K562 (cell line): ENCODE results near the gene AIFM3. TPM values are rescaled to one million over a fixed set of nuclear protein-coding genes. Genes with fewer than 3 reads are reported as not detected.
A peak's percentile ranks its signal among the peaks of the same experiment; 100 is the strongest.

ENCODE experiments used
- ATAC-seq: fragments of 200-7000 bp; cut with Tn5 transposase; 3 replicates; pipeline ENCODE4 v1.9.1; 2020; ENCODE audit warnings: moderate library complexity
- BruUV-seq: library from RNA; stranded (reverse); fragments of 400-500 nt; replicated peaks from 2 replicates; lab custom pipeline; 2021; lab: Mats Ljungman, UMichigan
- CTCF ChIA-PET: fragments of 300-600 bp; formaldehyde crosslinking; extraction: SDS; loops from one replicate; lab custom pipeline; 2021; ENCODE audit warnings: low intra/inter-chr PET ratio; lab: Yijun Ruan, JAX
- POLR2A ChIA-PET: fragments of 300-600, 350-650 bp; sonication (Branson Sonifier 250); formaldehyde crosslinking; extraction: SDS; loops from one replicate; lab custom pipeline; 2021; ENCODE audit warnings: antibody characterized with exemption, inconsistent platforms; lab: Yijun Ruan, JAX
- DNase-seq, 4 experiments: peaks; one replicate each; pipeline versions ENCODE4 v3.0.0 to v3.0.0-alpha.2; 2011 to 2018; ENCODE audit warnings: low spot score in 3 of 4, mixed read lengths in 3 of 4; ENCODE audit errors: extremely low read depth in 1 of 4
- FAIRE-seq: peaks from 2 replicates; lab custom pipeline; 2011; peaks lifted over from hg19 to GRCh38; lab: Jason Lieb, UNC
- H2AFZ ChIP-seq: 2 replicates; pipeline ENCODE4 v1.6.0; 2011; ENCODE audit warnings: low read depth, low read length, control low read depth, inconsistent platforms
- H3K27ac ChIP-seq: fragments of 200-600 bp; 3 replicates; pipeline ENCODE4 v1.8.0; 2011; ENCODE audit warnings: low read depth, mild to moderate bottlenecking, control low read depth, inconsistent platforms, low read length, moderate library complexity, mixed read lengths; ENCODE audit errors: extremely low read depth
- H3K27me3 ChIP-seq, 2 experiments: fragments of 300-600 bp in 1 of 2; 2 replicates in 1 of 2; 3 replicates in 1 of 2; pipeline versions ENCODE4 v1.6.0 to v1.8.0; 2011; ENCODE audit warnings: inconsistent platforms in 2 of 2, low read length in 2 of 2, mild to moderate bottlenecking in 1 of 2, mixed read lengths in 1 of 2, moderate library complexity in 1 of 2; ENCODE audit not compliant: control insufficient read depth in 2 of 2, insufficient read depth in 2 of 2
- H3K36me3 ChIP-seq: fragments of 300-600 bp; 3 replicates; pipeline ENCODE4 v1.8.0; 2011; ENCODE audit warnings: mild to moderate bottlenecking, low read length, inconsistent platforms; ENCODE audit not compliant: control insufficient read depth, insufficient read depth
- H3K4me1 ChIP-seq, 2 experiments: fragments of 200-600 bp in 1 of 2; replicated peaks in 1 of 2; 2 replicates in 1 of 2; 3 replicates in 1 of 2; pipeline versions ENCODE4 v1.5.1 to v1.8.0; 2011; ENCODE audit warnings: inconsistent platforms in 2 of 2, low read length in 2 of 2, mild to moderate bottlenecking in 1 of 2, mixed read lengths in 1 of 2, moderate library complexity in 1 of 2; ENCODE audit not compliant: control insufficient read depth in 2 of 2, insufficient read depth in 2 of 2
- H3K4me2 ChIP-seq: 2 replicates; pipeline ENCODE4 v1.6.1; 2011; ENCODE audit warnings: low read length, control low read depth, inconsistent platforms, mixed read lengths; ENCODE audit not compliant: insufficient read depth
- H3K4me3 ChIP-seq: fragments of 200-600 bp; sonication (generic), shearing (Covaris generic); 2 replicates; pipeline ENCODE4 v1.5.1; 2016; ENCODE audit warnings: control low read depth, inconsistent platforms
- H3K79me2 ChIP-seq: fragments of 200-600 bp; 3 replicates; pipeline ENCODE4 v1.8.0; 2011; ENCODE audit warnings: low read length, inconsistent platforms; ENCODE audit not compliant: control insufficient read depth, insufficient read depth
- H3K9ac ChIP-seq, 2 experiments: 2 replicates each; pipeline versions ENCODE4 v1.6.0 to v1.6.1; 2011; ENCODE audit warnings: low read depth in 2 of 2, low read length in 2 of 2, control low read depth in 1 of 2, inconsistent platforms in 1 of 2, mild to moderate bottlenecking in 1 of 2, mixed read lengths in 1 of 2; ENCODE audit not compliant: insufficient read depth in 1 of 2
- H3K9me1 ChIP-seq: one replicate; pipeline ENCODE4 v1.6.0; 2011; ENCODE audit warnings: inconsistent platforms, mild to moderate bottlenecking, low read length, moderate library complexity; ENCODE audit not compliant: control insufficient read depth, insufficient read depth
- H3K9me3 ChIP-seq: replicated peaks from 2 replicates; pipeline ENCODE4 v1.5.1; 2011; ENCODE audit warnings: low read depth, low read length, inconsistent platforms; ENCODE audit not compliant: control insufficient read depth, insufficient read depth
- H4K20me1 ChIP-seq: replicated peaks from 2 replicates; pipeline ENCODE4 v1.6.1; 2011; ENCODE audit warnings: low read length, inconsistent platforms, mixed read lengths; ENCODE audit not compliant: control insufficient read depth, insufficient read depth
- CHD4 ChIP-seq: fragments of 200-600 bp; sonication (generic); IDR thresholded peaks from 3 replicates; pipeline ENCODE4 v1.6.1; 2012; ENCODE audit warnings: low read depth, mild to moderate bottlenecking, mixed read lengths, low read length, inconsistent platforms; ENCODE audit not compliant: insufficient read depth, insufficient replicate concordance, poor library complexity, severe bottlenecking
- HDAC1 ChIP-seq, 2 experiments: fragments of 450-650 bp; IDR thresholded peaks; 2 replicates each; pipeline ENCODE4 v1.6.1; 2016 to 2017; ENCODE audit warnings: inconsistent platforms in 1 of 2, mild to moderate bottlenecking in 1 of 2, moderate library complexity in 1 of 2
- HMGN3 ChIP-seq: IDR thresholded peaks from 2 replicates; pipeline ENCODE4 v1.6.1; 2011; ENCODE audit warnings: borderline replicate concordance, low read depth, mild to moderate bottlenecking, mixed read lengths, low read length; ENCODE audit not compliant: insufficient read length; ENCODE audit errors: extremely low read depth
- MCM2 ChIP-seq: fragments of 450-650 bp; IDR thresholded peaks from 2 replicates; pipeline ENCODE4 v1.6.1; 2017; ENCODE audit warnings: low read depth, mild to moderate bottlenecking
- RBBP5 ChIP-seq: fragments of 200-600 bp; sonication (generic); IDR thresholded peaks from 2 replicates; pipeline ENCODE4 v1.6.1; 2012; ENCODE audit warnings: borderline replicate concordance, mild to moderate bottlenecking, low read length, control low read depth, inconsistent platforms; ENCODE audit not compliant: insufficient read depth, poor library complexity, severe bottlenecking
- SAP30 ChIP-seq: fragments of 200-600 bp; sonication (generic); IDR thresholded peaks from 2 replicates; pipeline ENCODE4 v1.6.1; 2012; ENCODE audit warnings: borderline replicate concordance, low read depth, mild to moderate bottlenecking, moderate library complexity, low read length, control low read depth, inconsistent platforms; ENCODE audit not compliant: insufficient read depth, poor library complexity, severe bottlenecking
- WGBS: fragments of 100-300 bp; shearing (Covaris generic); methylation state at CpG from one replicate; pipeline ENCODE4 v1.1.6; 2016; ENCODE audit warnings: low coverage, mixed read lengths; ENCODE audit not compliant: insufficient coverage; ENCODE audit errors: missing lambda C conversion rate; 5-methylcytosine and 5-hydroxymethylcytosine counted together
- in situ Hi-C: fragments of 300-500 bp; cut with MboI; formaldehyde crosslinking; loops from 4 replicates; pipeline ENCODE4 v1.15.0; 2018; ENCODE audit warnings: inconsistent platforms, mixed read lengths
- intact Hi-C: fragments of 100-400 bp; cut with micrococcal nuclease; formaldehyde crosslinking; loops from 2 replicates; pipeline ENCODE4 v1.14.2; 2022
- polyA plus RNA-seq, 8 experiments: library from polyadenylated mRNA; depleted of rRNA in 4 of 8; stranded (reverse) in 5 of 8; unstranded in 3 of 8; fragments of >200 nt; fragmentation: Nextera tagmentation in 2 of 8; fragmentation: Illumina TruSeq in 1 of 8; extraction: Ambion mirVana in 2 of 8; extraction: Trizol in 1 of 8; gene quantifications; 2 replicates each; pipeline versions ENCODE4 v1.2.1 to v1.2.3, GENCODE V29; 2011 to 2014; ENCODE audit warnings: inconsistent platforms in 1 of 8, missing spikeins in 1 of 8
- total RNA-seq, 7 experiments: library from RNA; depleted of rRNA in 6 of 7; stranded (reverse); fragments of >200 nt in 6 of 7; fragmentation: Illumina TruSeq in 2 of 7; extraction: Trizol in 2 of 7; gene quantifications; 2 replicates each; pipeline versions ENCODE4 v1.2.1 to v1.2.3, GENCODE V29; 2011 to 2021; ENCODE audit warnings: low replicate concordance in 1 of 7

AIFM3 gene
- total and polyA plus RNA-seq, 9 of the 15 experiments (the other 6 are each of a cell fraction or from before 2014, with no cell fraction given): 0.03 to 0.20 (median 0.07) TPM; not detected in 1

DNA sequence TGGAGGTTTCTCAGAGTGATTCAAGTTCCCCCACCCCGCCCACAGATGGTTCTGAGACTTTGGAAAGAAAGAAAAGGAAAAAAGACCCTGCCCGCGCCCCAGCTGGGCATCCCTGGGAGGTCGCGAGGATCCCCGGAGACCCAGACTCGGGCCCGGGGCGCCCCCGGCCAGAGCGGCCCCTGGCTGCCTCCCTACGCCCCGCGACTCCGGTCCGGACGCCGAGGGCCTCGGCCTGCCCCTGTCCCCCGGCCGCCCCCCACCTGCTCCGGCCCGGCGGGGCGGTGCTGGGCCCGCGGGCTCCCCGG is 2.3 kb upstream of the AIFM3 start:
- ChIA-PET POLR2A (interaction anchor here (0.7 to 64.4 kb wide), 6 partner anchors 9 to 857 kb away, joined by 3 to 1556 read pairs (median 6); partner anchors contain the start of genes CRKL and LZTR1), CTCF (interaction anchor here (1.1 kb wide), 1 partner anchor 138 kb away, joined by 5 read pairs; no protein-coding TSS in a partner anchor)
- FAIRE-seq (no peak), DNase-seq (no peak), ATAC-seq (no peak)
- 21% methylated on average over 28 of the region's 28 CpGs for WGBS
- no peak overlapping the region for H3K9ac ChIP-seq
- intact Hi-C loops (loop anchor here (2.0 to 5.0 kb wide), 6 partner anchors 58 to 187 kb away; partner anchors contain the start of gene LRRC74B), in situ Hi-C loops (loop anchor here (25.0 kb wide), 1 partner anchor 173 kb away; no protein-coding TSS in a partner anchor)
- no peaks in the 10 kb centered on the region for H3K36me3 ChIP-seq
- H3K4me1 ChIP-seq: peaks cover 0 to 40% of the 10 kb centered on the region in 2 experiments; a peak in 3 of 5 replicates
- H3K9me1 ChIP-seq: no peaks in the 10 kb centered on the region
- H3K27me3 ChIP-seq: peaks cover 11 to 38% of the 10 kb centered on the region in 2 experiments; a peak in 4 of 5 replicates
- no peak overlapping the region for H3K4me2 ChIP-seq
- H3K4me3 ChIP-seq: no peak overlapping the region
- no TSS peak for BruUV-seq
- no peaks in the 10 kb centered on the region for H3K9me3 ChIP-seq
- H2AFZ ChIP-seq: no peak overlapping the region
- TF ChIP-seq HMGN3: no peak
- TF ChIP-seq MCM2: no peak
- peak; percentile 19 for TF ChIP-seq RBBP5
- peak; percentile 31 for TF ChIP-seq SAP30
- peak; percentile 19 for TF ChIP-seq CHD4
- no peak for TF ChIP-seq HDAC1 (IDR thresholded peaks at IDR 0.05)
- peaks cover 44% of the 10 kb centered on the region for H4K20me1 ChIP-seq
- no peak overlapping the region for H3K27ac ChIP-seq
- no peaks in the 10 kb centered on the region for H3K79me2 ChIP-seq
